HepG2 (cell line): Measurements from ENCODE around the gene CDK11A. TPM values are rescaled to one million over a fixed set of nuclear protein-coding genes. Genes with fewer than 3 reads are reported as not detected.

ENCODE experiments used
- DNMT3B ChIP-seq: conservative IDR thresholded peaks from 2 replicates; pipeline ENCODE4 v1.6.1; 2016; ENCODE audit warnings: missing biosample characterization, control low read depth
- LCORL ChIP-seq, 2 experiments: fragments of 450-650 bp in 1 of 2; sonication (generic) in 1 of 2; formaldehyde crosslinking in 1 of 2; IDR thresholded peaks; 2 replicates each; pipeline versions ENCODE4 v1.5.0 to v1.6.1; 2017 to 2020; ENCODE audit warnings: antibody characterized with exemption in 1 of 2, missing genetic modification reagents in 1 of 2
- POLR2A ChIP-seq, 2 experiments: IDR thresholded peaks; 2 replicates each; pipeline ENCODE4 v1.6.1; 2011; ENCODE audit warnings: low read depth in 2 of 2, low read length in 2 of 2, mild to moderate bottlenecking in 1 of 2, moderate library complexity in 1 of 2; ENCODE audit not compliant: insufficient read depth in 1 of 2
- SALL1 ChIP-seq: sonication (generic); formaldehyde crosslinking; IDR thresholded peaks from 2 replicates; pipeline ENCODE4 v1.8.0; 2022; ENCODE audit warnings: mild to moderate bottlenecking, missing genetic modification reagents
- polyA plus RNA-seq, 8 experiments: library from polyadenylated mRNA; depleted of rRNA in 3 of 8; stranded (reverse) in 7 of 8; unstranded in 1 of 8; fragments of >200 nt; fragmentation: Illumina TruSeq in 4 of 8; extraction: Trizol in 4 of 8; gene quantifications; 2 replicates each; pipeline versions ENCODE4 v1.2.1 to v1.2.3, GENCODE V29; 2011 to 2016; ENCODE audit warnings: low read depth in 4 of 8, missing spikeins in 1 of 8, mixed read lengths in 1 of 8; ENCODE audit not compliant: insufficient read depth in 1 of 8
- total RNA-seq, 5 experiments: library from RNA; depleted of rRNA; stranded (reverse); fragments of >200 nt; fragmentation: Illumina TruSeq; extraction: Trizol; gene quantifications; 2 replicates each; pipeline ENCODE4 v1.2.3, GENCODE V29; 2016; ENCODE audit warnings: low read depth in 1 of 5
- TF ChIP-seq, protein P1 (sequence below): sonication (generic); formaldehyde crosslinking; IDR thresholded peaks from 2 replicates; pipeline ENCODE4 v1.4.0; 2020; ENCODE audit warnings: mild to moderate bottlenecking, missing genetic modification reagents
- TF ChIP-seq, protein P2 (sequence below): sonication (generic); formaldehyde crosslinking; IDR thresholded peaks from 2 replicates; pipeline ENCODE4 v1.5.1; 2020; ENCODE audit warnings: mild to moderate bottlenecking, missing genetic modification reagents, moderate library complexity

The CDK11A gene
- total and polyA plus RNA-seq, 2 of the 13 experiments (the other 11 are each of a cell fraction or from before 2014, with no cell fraction given) = 11.2 to 17.9 TPM

DNA sequence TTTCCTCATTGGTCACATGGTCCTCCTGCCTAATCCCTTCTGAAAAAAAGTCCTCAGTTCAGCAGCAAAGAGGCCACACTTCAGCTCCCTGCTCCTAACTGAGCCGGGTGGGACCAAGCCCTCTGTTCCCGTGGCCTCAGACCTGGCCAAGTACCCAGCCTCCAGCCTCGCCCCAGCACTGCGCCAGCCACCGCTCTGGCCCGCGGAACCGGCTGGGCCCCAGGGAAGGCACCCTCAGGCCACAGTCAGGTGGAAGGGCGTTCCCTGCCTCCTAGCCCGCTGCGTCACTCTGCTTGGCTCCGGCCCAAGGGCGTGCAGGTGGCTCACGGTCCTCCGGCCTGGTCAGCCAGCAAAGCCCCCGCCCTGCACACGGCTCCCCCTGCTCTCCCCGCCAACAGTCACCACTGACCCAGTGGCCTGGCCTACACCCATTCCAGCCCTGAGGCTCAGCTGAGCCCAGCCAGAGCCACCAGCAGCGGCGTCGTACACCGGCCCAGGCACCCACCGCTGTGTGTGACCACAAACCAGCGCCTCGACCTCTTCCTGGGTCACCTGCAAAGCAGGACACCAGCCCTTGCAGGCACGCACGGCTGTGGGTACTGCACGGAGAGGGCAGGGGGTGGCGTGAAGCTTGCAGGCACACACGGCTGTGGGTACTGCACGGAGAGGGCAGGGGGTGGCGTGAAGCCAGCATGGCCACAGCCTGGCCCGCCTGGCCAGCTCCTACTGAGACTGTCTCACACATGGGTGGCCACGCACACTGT is 34.7 kb upstream of the CDK11A start (continued):
- 0 out of 2 replicates have a peak, but pooled peaks have one; percentile 10 for TF ChIP-seq SALL1 (CRISPR knock-in tag)
- TF ChIP-seq LCORL (IDR thresholded peaks at IDR 0.05) = no peak
- TF ChIP-seq LCORL (CRISPR knock-in tag; IDR thresholded peaks at IDR 0.05) = 0 out of 2 replicates have a peak, but pooled peaks have one; percentile 20
- TF ChIP-seq DNMT3B (CRISPR knock-in tag) = no peak
- TF ChIP-seq, protein P1, sequence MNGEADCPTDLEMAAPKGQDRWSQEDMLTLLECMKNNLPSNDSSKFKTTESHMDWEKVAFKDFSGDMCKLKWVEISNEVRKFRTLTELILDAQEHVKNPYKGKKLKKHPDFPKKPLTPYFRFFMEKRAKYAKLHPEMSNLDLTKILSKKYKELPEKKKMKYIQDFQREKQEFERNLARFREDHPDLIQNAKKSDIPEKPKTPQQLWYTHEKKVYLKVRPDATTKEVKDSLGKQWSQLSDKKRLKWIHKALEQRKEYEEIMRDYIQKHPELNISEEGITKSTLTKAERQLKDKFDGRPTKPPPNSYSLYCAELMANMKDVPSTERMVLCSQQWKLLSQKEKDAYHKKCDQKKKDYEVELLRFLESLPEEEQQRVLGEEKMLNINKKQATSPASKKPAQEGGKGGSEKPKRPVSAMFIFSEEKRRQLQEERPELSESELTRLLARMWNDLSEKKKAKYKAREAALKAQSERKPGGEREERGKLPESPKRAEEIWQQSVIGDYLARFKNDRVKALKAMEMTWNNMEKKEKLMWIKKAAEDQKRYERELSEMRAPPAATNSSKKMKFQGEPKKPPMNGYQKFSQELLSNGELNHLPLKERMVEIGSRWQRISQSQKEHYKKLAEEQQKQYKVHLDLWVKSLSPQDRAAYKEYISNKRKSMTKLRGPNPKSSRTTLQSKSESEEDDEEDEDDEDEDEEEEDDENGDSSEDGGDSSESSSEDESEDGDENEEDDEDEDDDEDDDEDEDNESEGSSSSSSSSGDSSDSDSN (CRISPR knock-in tag) = 0 out of 2 replicates have a peak, but pooled peaks have one; percentile 25
- TF ChIP-seq, protein P2, sequence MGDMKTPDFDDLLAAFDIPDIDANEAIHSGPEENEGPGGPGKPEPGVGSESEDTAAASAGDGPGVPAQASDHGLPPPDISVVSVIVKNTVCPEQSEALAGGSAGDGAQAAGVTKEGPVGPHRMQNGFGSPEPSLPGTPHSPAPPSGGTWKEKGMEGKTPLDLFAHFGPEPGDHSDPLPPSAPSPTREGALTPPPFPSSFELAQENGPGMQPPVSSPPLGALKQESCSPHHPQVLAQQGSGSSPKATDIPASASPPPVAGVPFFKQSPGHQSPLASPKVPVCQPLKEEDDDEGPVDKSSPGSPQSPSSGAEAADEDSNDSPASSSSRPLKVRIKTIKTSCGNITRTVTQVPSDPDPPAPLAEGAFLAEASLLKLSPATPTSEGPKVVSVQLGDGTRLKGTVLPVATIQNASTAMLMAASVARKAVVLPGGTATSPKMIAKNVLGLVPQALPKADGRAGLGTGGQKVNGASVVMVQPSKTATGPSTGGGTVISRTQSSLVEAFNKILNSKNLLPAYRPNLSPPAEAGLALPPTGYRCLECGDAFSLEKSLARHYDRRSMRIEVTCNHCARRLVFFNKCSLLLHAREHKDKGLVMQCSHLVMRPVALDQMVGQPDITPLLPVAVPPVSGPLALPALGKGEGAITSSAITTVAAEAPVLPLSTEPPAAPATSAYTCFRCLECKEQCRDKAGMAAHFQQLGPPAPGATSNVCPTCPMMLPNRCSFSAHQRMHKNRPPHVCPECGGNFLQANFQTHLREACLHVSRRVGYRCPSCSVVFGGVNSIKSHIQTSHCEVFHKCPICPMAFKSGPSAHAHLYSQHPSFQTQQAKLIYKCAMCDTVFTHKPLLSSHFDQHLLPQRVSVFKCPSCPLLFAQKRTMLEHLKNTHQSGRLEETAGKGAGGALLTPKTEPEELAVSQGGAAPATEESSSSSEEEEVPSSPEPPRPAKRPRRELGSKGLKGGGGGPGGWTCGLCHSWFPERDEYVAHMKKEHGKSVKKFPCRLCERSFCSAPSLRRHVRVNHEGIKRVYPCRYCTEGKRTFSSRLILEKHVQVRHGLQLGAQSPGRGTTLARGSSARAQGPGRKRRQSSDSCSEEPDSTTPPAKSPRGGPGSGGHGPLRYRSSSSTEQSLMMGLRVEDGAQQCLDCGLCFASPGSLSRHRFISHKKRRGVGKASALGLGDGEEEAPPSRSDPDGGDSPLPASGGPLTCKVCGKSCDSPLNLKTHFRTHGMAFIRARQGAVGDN (CRISPR knock-in tag) = peak; percentile 55
- TF ChIP-seq POLR2A (IDR thresholded peaks at IDR 0.05; ENCODE audit: insufficient read depth in 1 of 2, low read depth in 2 of 2, low read length in 2 of 2) = 0 out of 4 replicates have a peak, but pooled peaks of 1 of the 2 experiments have one; percentile 41
